Adrenal gland (tissue), 5 donors: ENCODE data around the gene MYT1.

Experiments
- CTCF ChIP-seq, 6 experiments: fragments of 450-650 bp in 4 of 6; fragments of 200-600 bp in 2 of 6; sonication (generic) in 1 of 6; IDR thresholded peaks; 1 replicate in 5 of 6; 2 replicates in 1 of 6; pipeline versions ENCODE4 v1.5.1 to v1.8.0; 2016 to 2021; ENCODE audit warnings: antibody characterized with exemption in 6 of 6, mild to moderate bottlenecking in 2 of 6, moderate library complexity in 1 of 6
- POLR2A ChIP-seq, 2 donors: fragments of 450-650 bp; IDR thresholded peaks; one replicate each; pipeline ENCODE4 v1.6.1; 2017; ENCODE audit warnings: antibody characterized with exemption in 2 of 2, mild to moderate bottlenecking in 2 of 2, moderate library complexity in 1 of 2
- donor health status: DM: no; HTN: no; CAD: no.

- no peak for TF ChIP-seq CTCF (IDR thresholded peaks at IDR 0.05)
- no peak for TF ChIP-seq POLR2A (IDR thresholded peaks at IDR 0.05)
Observed at GRCh38 chr20:64219730-64220129, 55.5 kb downstream of the MYT1 start.
